ENCODE results near the gene CTNND2. TPM values are rescaled to one million over a fixed set of nuclear protein-coding genes. Genes with fewer than 3 reads are reported as not detected.

CTNND2 gene
- polyA plus RNA-seq, 3 donors from 2014 or later: not detected

DNA sequence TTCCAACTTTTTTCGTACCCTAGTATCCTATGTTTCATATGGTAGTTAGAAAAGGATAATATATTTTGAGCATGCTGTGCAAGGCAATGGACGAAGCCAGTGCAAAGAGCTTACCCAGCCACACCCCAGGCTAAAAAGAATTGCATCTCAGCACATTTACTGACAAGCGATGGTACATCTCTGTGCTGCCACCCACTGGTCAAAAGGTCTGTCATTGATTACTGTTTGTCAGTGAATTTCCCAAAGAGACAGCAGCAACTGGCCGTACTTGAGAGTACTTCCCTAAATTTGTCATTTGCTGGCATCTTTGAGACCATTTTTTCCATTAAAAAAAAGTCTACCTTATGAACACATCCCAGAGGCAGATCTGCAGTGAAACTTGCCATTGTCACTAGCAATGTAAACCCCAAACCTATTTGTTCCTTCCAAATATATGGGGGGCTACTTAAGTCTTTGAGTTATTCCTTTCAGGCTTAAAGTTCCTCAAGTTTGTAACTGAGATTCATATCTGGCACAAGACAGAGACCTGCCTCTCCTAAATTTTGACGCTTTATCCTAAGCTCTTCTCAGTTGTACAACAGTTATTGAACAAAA, 184.3 kb downstream of the CTNND2 start:
- peak; percentile 41 to 56 (median 54) for DNase-seq
- H3K4me3 Mint-ChIP-seq: no peak overlapping the region
- peaks cover 6 to 14% of the 10 kb centered on the region in 2 donors for H3K4me1 Mint-ChIP-seq
- no peaks in the 10 kb centered on the region for H3K27me3 Mint-ChIP-seq (ENCODE audit: low read depth in 3 of 3)
- H3K9me3 Mint-ChIP-seq: peaks cover 0 to 2% (median 0%) of the 10 kb centered on the region in 6 donors
- no peaks in the 10 kb centered on the region for H3K36me3 Mint-ChIP-seq
- no peak overlapping the region for H3K27ac Mint-ChIP-seq

DNA sequence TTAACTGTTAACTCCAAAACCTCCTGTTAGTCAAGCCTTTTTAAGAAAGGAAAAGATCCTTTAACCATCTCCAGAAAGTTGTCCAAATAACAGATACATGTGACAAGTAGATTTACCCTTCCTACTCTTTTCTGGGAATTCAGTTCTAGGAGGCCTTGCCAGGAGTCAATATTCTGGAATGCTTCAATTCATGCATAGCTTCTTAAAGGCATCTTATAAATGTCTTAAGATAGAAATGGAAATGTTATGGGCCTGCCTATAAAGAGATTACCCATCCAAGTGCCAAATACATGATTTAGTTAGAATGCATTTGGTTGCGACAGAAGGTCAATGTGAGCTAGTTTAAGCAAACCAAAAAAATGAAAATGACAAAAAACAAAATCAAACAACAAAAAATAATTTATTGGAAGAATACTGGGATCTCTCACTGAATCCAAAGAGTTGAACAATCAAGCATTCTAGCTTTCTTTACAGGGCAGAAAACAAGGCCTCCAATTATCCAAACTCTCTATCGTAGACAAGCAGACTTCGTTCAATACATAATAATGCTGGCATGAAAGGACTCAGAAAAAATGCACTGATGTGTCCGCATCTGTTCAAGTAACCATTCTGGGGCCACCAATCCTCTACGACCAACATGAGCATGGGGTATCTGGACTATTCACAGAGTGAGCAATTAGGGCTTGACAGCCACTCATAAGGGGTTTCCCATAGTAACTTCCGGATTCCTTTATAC, 188.6 kb downstream of the CTNND2 start:
- Mint-ChIP-seq H3K4me3 (no peak overlapping the region), H3K36me3 (no peaks in the 10 kb centered on the region), H3K27ac (no peak overlapping the region), H3K4me1 (peaks cover 3 to 7% of the 10 kb centered on the region in 2 donors), H3K27me3 (ENCODE audit: low read depth in 3 of 3) (no peaks in the 10 kb centered on the region), H3K9me3 (peaks cover 0 to 4% (median 0%) of the 10 kb centered on the region in 6 donors)
- DNase-seq: no peak

DNA sequence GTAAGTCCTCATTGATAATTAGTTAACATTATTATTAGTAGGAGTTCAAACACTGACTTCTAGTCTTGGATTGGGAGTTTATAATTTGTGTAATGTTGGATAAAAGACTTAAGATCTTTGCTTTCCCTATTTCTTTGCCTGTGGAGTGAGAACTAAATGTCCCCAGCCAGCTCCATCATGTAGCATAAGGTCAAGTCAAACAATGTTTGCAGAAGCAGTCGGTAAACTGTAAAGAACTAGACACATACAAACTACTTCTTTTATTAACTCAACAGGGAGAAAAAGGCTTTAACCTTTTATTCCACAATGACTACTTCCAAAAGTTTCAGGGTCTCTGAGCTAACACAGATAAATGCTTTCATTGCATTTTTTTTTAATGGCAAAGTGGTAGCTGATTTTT, 192.3 kb downstream of the CTNND2 start:
- peaks cover 0 to 4% (median 0%) of the 10 kb centered on the region in 6 donors for H3K9me3 Mint-ChIP-seq
- DNase-seq: no peak
- no peak overlapping the region for H3K27ac Mint-ChIP-seq
- no peaks in the 10 kb centered on the region for H3K36me3 Mint-ChIP-seq
- H3K27me3 Mint-ChIP-seq (ENCODE audit: low read depth in 3 of 3): no peaks in the 10 kb centered on the region
- H3K4me1 Mint-ChIP-seq: no peaks in the 10 kb centered on the region
- no peak overlapping the region for H3K4me3 Mint-ChIP-seq

DNA sequence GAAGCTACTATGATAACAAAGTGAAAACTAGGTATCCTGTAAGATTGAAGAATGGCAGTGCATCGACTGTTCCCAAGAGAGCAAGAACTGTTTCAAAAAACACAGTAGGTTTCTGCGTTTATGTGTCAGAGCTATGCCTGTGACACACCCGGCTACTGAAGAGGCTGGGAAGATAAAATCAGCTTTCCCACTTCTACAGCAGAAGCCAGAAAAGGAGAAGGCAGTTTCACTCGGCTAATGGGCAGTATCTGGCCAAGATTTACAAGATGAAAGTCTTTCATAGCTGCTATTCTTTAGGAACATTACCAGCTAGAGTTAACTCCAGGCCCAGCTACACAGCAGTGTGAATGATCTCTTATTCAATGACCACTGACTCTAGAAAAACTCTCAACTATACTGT, 195.2 kb downstream of the CTNND2 start:
- Mint-ChIP-seq H3K36me3 (no peaks in the 10 kb centered on the region), H3K4me3 (no peak overlapping the region), H3K27me3 (ENCODE audit: low read depth in 3 of 3) (no peaks in the 10 kb centered on the region), H3K27ac (no peak overlapping the region), H3K9me3 (peaks cover 0 to 5% (median 0%) of the 10 kb centered on the region in 6 donors), H3K4me1 (no peaks in the 10 kb centered on the region)
- DNase-seq: no peak

DNA sequence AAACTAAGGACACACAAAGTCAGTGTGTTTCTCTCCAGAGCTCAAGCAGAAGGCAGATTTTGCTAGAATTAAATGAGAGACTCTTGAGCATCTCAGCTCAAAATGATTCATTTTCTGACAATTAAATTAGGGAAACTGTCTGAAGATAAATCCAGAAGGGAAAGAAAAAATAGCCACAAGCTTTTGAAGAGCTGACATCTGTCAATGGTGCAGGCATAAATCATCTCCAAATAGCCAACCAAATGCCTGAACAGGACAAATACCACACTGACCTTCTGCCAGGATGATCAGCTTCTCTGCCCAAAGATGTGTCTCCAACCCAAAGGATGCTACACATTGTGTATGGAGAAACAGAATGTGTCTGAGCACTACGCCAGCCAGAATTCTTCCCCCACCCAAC, 199.3 kb downstream of the CTNND2 start:
- peaks cover 0 to 3% (median 0%) of the 10 kb centered on the region in 6 donors for H3K9me3 Mint-ChIP-seq

DNA sequence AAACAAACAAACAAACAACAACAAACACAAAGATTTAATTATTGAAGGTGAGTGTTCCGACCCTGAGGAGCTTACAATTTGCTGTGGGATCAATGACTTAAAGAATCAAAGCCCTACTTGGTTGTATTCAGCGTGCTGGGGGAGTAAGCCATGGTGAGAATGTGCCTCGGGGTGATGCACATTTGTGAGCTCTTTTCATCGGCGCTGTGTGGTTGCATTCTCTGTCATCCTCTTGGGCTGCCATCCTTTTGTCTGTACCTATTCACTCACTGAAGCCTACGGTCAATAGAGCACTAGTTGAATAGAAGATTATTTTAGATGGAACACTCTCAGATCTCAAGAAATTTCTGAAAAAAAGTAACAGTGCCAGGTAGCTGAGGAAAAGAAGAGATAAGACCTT, 203.9 kb downstream of the CTNND2 start:
- peaks cover 0 to 2% (median 0%) of the 10 kb centered on the region in 3 donors for H3K27me3 Mint-ChIP-seq (ENCODE audit: low read depth in 3 of 3)
- peaks cover 0 to 2% (median 0%) of the 10 kb centered on the region in 6 donors for H3K9me3 Mint-ChIP-seq
- H3K27ac Mint-ChIP-seq: no peak overlapping the region
- no peak for DNase-seq
- no peaks in the 10 kb centered on the region for H3K36me3 Mint-ChIP-seq
- no peak overlapping the region for H3K4me3 Mint-ChIP-seq
- H3K4me1 Mint-ChIP-seq: no peaks in the 10 kb centered on the region

More for the DNA sequence above, 199.3 kb downstream of the CTNND2 start:
- Mint-ChIP-seq H3K27me3 (ENCODE audit: low read depth in 3 of 3) (peaks cover 0 to 2% (median 0%) of the 10 kb centered on the region in 3 donors), H3K4me1 (no peaks in the 10 kb centered on the region), H3K36me3 (no peaks in the 10 kb centered on the region), H3K4me3 (no peak overlapping the region), H3K27ac (no peak overlapping the region)
- no peak for DNase-seq

DNA sequence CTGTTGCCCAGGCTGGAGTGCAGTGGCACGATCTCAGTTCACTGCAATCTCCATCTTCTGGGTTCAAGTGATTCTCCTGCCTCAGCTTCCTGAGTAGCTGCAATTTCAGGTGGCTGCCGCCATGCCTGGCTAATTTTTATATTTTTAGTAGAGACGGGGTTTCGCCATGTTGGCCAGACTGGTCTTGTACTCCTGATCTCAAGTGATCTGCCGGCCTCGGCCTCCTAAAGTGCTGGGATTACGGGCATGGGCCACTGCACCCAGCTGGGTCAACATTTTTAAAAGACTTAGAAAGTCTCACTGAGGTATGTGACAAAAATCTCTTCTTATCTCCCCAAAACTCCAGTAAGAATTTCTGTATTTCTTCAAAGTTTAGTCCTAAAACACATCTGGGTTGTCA, 211.6 kb downstream of the CTNND2 start:
- DNase-seq: no peak
- Mint-ChIP-seq H3K27me3 (ENCODE audit: low read depth in 3 of 3) (peaks cover 0 to 3% (median 0%) of the 10 kb centered on the region in 3 donors), H3K27ac (no peak overlapping the region), H3K9me3 (no peaks in the 10 kb centered on the region), H3K4me3 (no peak overlapping the region), H3K4me1 (no peaks in the 10 kb centered on the region), H3K36me3 (no peaks in the 10 kb centered on the region)

DNA sequence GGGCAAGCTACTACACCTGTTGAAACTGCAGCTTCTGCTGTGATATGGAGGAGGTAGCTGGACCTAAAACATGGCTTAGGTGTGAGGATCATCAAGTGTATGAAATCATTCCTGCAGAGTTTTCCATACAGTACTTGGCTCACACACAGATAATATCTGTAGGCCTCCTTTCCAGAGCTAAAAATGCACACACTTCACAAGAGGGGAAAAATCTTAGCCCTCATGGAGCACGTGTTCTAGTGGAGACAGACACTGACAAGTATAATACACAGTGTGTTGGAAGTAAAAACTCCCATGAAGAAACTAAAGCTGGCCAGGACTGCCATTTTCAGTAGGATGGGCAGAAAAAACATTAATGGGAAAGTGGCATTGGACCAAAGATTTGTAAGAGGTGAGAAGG, 216.7 kb downstream of the CTNND2 start:
- peaks cover 0 to 3% (median 0%) of the 10 kb centered on the region in 3 donors for H3K27me3 Mint-ChIP-seq (ENCODE audit: low read depth in 3 of 3)

DNA sequence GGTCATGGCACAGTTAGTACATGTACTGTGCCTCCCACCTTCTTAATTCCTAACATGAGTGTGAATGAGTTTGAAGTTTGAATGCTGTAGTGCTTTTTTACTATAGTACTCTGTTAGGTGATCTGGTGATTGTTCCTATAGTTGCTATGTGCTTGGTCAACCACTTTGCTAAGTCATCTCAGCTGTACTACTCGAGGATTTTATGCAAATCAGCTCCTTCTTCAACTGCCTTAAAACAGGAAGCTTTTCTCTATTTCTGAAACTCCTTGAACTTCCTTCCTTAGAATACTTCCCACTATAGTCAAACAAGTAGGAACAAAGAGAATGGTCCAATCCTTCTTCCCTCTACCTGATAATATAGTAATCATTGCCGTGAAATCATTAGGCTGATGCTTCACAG, 219.6 kb downstream of the CTNND2 start:
- DNase-seq: no peak
- peaks cover 2 to 3% (median 3%) of the 10 kb centered on the region in 3 donors for H3K27me3 Mint-ChIP-seq (ENCODE audit: low read depth in 3 of 3)
- peaks cover 0 to 5% (median 0%) of the 10 kb centered on the region in 6 donors for H3K9me3 Mint-ChIP-seq
- H3K4me1 Mint-ChIP-seq: no peaks in the 10 kb centered on the region
- H3K4me3 Mint-ChIP-seq: no peak overlapping the region
- no peak overlapping the region for H3K27ac Mint-ChIP-seq
- H3K36me3 Mint-ChIP-seq: peaks cover 0 to 4% (median 0%) of the 10 kb centered on the region in 3 donors

More for the DNA sequence above, 216.7 kb downstream of the CTNND2 start:
- H3K4me3 Mint-ChIP-seq: no peak overlapping the region
- H3K27ac Mint-ChIP-seq: no peak overlapping the region
- DNase-seq: no peak
- H3K9me3 Mint-ChIP-seq: peaks cover 0 to 3% (median 0%) of the 10 kb centered on the region in 6 donors
- H3K4me1 Mint-ChIP-seq: no peaks in the 10 kb centered on the region
- no peaks in the 10 kb centered on the region for H3K36me3 Mint-ChIP-seq

DNA sequence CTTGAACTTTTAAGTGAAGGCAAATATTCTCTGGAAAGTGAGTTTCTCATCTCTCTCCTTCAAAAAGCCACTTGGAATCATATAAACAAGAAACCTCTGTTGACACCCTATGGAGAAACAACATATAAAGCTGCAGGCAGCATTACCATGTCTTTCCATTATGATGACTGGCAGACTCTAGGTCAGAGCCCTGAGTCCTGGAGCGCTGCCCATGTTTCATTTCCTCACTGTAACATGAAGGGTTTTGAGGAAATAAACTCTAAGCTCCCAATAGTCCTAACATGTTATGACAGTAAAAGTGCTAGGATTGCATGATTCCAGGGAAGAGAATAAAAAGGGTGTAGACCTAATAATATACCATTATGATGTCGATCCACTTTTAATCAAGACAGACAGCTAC, 220.6 kb downstream of the CTNND2 start:
- DNase-seq: no peak
- H3K9me3 Mint-ChIP-seq: peaks cover 0 to 5% (median 0%) of the 10 kb centered on the region in 6 donors
- no peak overlapping the region for H3K27ac Mint-ChIP-seq
- peaks cover 0 to 4% (median 0%) of the 10 kb centered on the region in 3 donors for H3K36me3 Mint-ChIP-seq
- H3K4me1 Mint-ChIP-seq: no peaks in the 10 kb centered on the region
- H3K4me3 Mint-ChIP-seq: no peak overlapping the region
- peaks cover 2 to 3% (median 3%) of the 10 kb centered on the region in 3 donors for H3K27me3 Mint-ChIP-seq (ENCODE audit: low read depth in 3 of 3)

DNA sequence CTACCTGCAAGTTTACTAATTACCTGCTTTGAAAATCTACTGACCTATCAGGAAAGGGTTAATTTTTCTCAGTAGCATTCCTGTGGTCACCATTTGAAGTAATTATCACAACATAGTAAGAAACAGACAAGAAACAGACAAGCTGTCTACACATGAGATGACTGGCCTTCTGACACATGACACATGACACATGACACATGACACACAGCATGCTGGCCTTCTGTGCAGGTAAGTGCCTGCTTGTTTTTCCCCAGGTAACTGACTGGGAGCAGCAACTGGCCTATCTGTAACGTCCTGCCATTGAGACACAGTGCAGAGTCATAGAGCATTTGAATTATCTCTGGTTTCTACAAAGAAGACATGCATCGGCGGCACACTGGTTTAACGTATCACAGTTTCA, 222.4 kb downstream of the CTNND2 start:
- Mint-ChIP-seq H3K4me3 (no peak overlapping the region), H3K36me3 (peaks cover 0 to 4% (median 3%) of the 10 kb centered on the region in 3 donors), H3K27me3 (ENCODE audit: low read depth in 3 of 3) (peaks cover 2 to 3% (median 3%) of the 10 kb centered on the region in 3 donors), H3K9me3 (peaks cover 0 to 2% (median 0%) of the 10 kb centered on the region in 6 donors), H3K4me1 (peaks cover 4 to 5% of the 10 kb centered on the region in 2 donors), H3K27ac (no peak overlapping the region)
- DNase-seq: no peak

DNA sequence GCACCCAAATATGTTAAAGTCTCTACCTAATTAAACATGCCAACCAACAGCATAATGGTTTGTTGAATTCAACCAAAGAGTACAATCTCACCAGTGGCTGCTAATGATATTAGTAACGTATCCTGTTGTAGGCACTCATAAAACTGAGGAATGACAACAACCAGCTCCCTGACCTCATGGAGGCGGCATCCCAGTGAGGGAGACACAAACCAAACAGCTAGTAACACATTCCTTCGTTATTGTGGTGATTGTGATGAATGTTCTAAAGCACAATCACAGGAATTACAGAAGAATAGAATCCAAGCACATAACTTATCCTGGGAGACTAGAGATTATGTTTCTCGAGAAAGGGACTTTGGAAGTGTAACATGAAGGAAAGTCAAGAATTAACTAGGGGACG, 224.6 kb downstream of the CTNND2 start:
- peaks cover 5 to 10% of the 10 kb centered on the region in 2 donors for H3K4me1 Mint-ChIP-seq
- peaks cover 3 to 5% (median 5%) of the 10 kb centered on the region in 3 donors for H3K27me3 Mint-ChIP-seq (ENCODE audit: low read depth in 3 of 3)
- H3K9me3 Mint-ChIP-seq: peaks cover 0 to 7% (median 0%) of the 10 kb centered on the region in 6 donors
- peak overlapping the region in 1 of 6 donors; percentile 42 for H3K27ac Mint-ChIP-seq
- DNase-seq: no peak
- H3K4me3 Mint-ChIP-seq: no peak overlapping the region
- peaks cover 0 to 4% (median 3%) of the 10 kb centered on the region in 3 donors for H3K36me3 Mint-ChIP-seq

DNA sequence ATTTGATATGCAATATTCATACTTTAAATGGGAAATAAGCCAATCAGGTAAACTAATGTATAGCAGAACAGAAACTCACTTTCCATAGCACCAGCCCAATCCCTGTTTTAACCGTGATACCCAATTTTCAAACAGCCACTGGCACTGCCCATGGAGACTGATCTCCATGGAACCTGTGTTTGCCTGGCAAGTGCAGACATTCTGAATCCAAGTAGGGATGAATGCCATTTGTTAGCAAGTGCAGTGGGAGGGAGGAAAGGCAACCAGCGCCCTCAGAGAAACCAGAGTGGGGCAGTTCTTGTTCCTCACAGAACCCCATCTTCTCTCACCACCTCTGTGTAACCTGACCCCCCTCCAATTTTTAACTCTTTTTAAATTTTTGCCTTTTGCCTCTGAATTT, 229.1 kb downstream of the CTNND2 start:
- H3K9me3 Mint-ChIP-seq: peaks cover 0 to 10% (median 4%) of the 10 kb centered on the region in 6 donors
- no peak overlapping the region for H3K27ac Mint-ChIP-seq
- peaks cover 3 to 10% (median 3%) of the 10 kb centered on the region in 3 donors for H3K36me3 Mint-ChIP-seq
- no peak overlapping the region for H3K4me3 Mint-ChIP-seq
- peaks cover 33 to 38% of the 10 kb centered on the region in 2 donors for H3K4me1 Mint-ChIP-seq
- no peak for DNase-seq
- H3K27me3 Mint-ChIP-seq (ENCODE audit: low read depth in 3 of 3): peaks cover 2 to 4% (median 2%) of the 10 kb centered on the region in 3 donors
